GM13976 (cell line): ENCODE measurements around the gene TPK1.
"Not testable (repeated sequence)": the region's sequence is repeated elsewhere in the genome, so short reads cannot be mapped to it uniquely, and the experiment has no call there.

Source experiments
- DNase-seq: peaks from one replicate; pipeline ENCODE4 v3.0.0; 2012; ENCODE audit warnings: low spot score
- CTCF ChIP-seq: IDR thresholded peaks from 2 replicates; pipeline ENCODE4 v1.5.1; 2012; ENCODE audit warnings: borderline replicate concordance, mild to moderate bottlenecking; ENCODE audit not compliant: insufficient read depth; ENCODE audit errors: extremely low read depth, missing control alignments, control extremely low read depth
- in situ Hi-C: fragments of 300-500 bp; cut with MboI; formaldehyde crosslinking; loops from one replicate; pipeline ENCODE4 v1.12.0; 2022; ENCODE audit warnings: low sequenced_read_pairs, mixed read lengths, inconsistent platforms; ENCODE audit not compliant: unreplicated experiment

Gene TPK1

GRCh38 chr7:144445590-144445989, 390.3 kb downstream of the TPK1 start:
- no peak for DNase-seq
- in situ Hi-C loops, result no loop called here
- no peak for TF ChIP-seq CTCF

- no peak for DNase-seq
- TF ChIP-seq CTCF, result no peak
- in situ Hi-C loops, result no loop called here
These were observed 396.1 kb downstream of the TPK1 start for GRCh38 chr7:144439717-144440205.

GRCh38 chr7:144438759-144439158, 397.1 kb downstream of the TPK1 start:
- DNase-seq, result no peak
- no peak for TF ChIP-seq CTCF
- in situ Hi-C loops, result no loop called here

- in situ Hi-C loops, result no loop called here
- peak; percentile 44 for TF ChIP-seq CTCF
- peak; percentile 45 for DNase-seq
These were observed 398.3 kb downstream of the TPK1 start for GRCh38 chr7:144437370-144438191.

- no peak for DNase-seq
- in situ Hi-C loops, result no loop called here
- no peak for TF ChIP-seq CTCF
These were observed 399.4 kb downstream of the TPK1 start for GRCh38 chr7:144436500-144436899.

GRCh38 chr7:144428431-144428830, 407.4 kb downstream of the TPK1 start:
- in situ Hi-C loops, result no loop called here
- DNase-seq, result no peak
- TF ChIP-seq CTCF, result no peak

- in situ Hi-C loops, DNase-seq: not testable (repeated sequence)
These were observed 408.3 kb downstream of the TPK1 start for GRCh38 chr7:144427539-144427938.

GRCh38 chr7:144418931-144419330, 416.9 kb downstream of the TPK1 start:
- in situ Hi-C loops, DNase-seq: not testable (repeated sequence)
